Measurements from ENCODE around the gene HOXC6. TPM values are rescaled to one million over a fixed set of nuclear protein-coding genes. Genes with fewer than 3 reads are reported as not detected.

HOXC6 gene
- total RNA-seq, 1 experiment from 2014 or later, result 2.8 TPM

DNA sequence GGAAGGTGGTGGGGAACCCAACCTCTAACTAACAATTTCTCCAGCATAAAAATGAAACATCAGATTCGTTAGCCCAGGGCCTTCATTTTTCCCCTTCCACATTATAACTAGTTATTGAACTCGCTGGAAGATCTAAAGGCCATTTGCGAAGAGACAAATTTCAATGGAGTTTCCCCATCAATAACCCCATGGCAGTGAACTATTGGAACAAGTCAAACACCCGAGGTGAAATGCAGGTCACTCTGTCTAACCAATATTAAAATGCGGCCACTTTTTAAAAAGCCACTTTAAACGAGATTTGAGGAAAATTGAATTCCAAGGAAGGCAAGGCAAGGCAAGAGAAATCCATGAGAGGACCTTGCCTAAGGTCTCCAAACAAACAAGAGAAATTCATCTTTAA, 20.9 kb downstream of the HOXC6 start:
- intact Hi-C loops (cut with micrococcal nuclease), result no loop called here
- Histone ChIP-seq H3K4me2 (ENCODE audit: low read length) (no peak overlapping the region), H3K4me1 (ENCODE audit: insufficient read depth, low read length) (peaks cover 17% of the 10 kb centered on the region), H3K36me3 (ENCODE audit: low read depth, low read length) (no peaks in the 10 kb centered on the region), H3K9me3 (ENCODE audit: low read length) (no peaks in the 10 kb centered on the region), H3K27ac (ENCODE audit: low read length) (no peak overlapping the region), H3K27me3 (ENCODE audit: low read length) (peaks cover 8% of the 10 kb centered on the region; the same call in 1 of the 2 replicates), H3K9me2 (replicated peaks; ENCODE audit: low read length) (no peaks in the 10 kb centered on the region), H3F3A (ENCODE audit: low read length, unreplicated experiment) (no peaks in the 10 kb centered on the region), H3K4me3 (ENCODE audit: low read length) (no peak overlapping the region), H4K20me1 (ENCODE audit: low read length) (no peaks in the 10 kb centered on the region), H3K79me2 (ENCODE audit: low read length) (no peaks in the 10 kb centered on the region), H2AFZ (ENCODE audit: low read length) (no peak overlapping the region), H3K9ac (ENCODE audit: low read length) (no peak overlapping the region)
- ChIA-PET CTCF (no interaction called here), POLR2A (ENCODE audit: unreplicated experiment) (no interaction called here)
- DNase-seq (no peak), ATAC-seq (no peak)
- no peak for TF ChIP-seq EZH2 (IDR thresholded peaks at IDR 0.05; ENCODE audit: low read length, unreplicated experiment)
- TF ChIP-seq EZH2phosphoT487 (IDR thresholded peaks at IDR 0.05; ENCODE audit: borderline replicate concordance, low read length), result no peak
- TF ChIP-seq, protein P1, sequence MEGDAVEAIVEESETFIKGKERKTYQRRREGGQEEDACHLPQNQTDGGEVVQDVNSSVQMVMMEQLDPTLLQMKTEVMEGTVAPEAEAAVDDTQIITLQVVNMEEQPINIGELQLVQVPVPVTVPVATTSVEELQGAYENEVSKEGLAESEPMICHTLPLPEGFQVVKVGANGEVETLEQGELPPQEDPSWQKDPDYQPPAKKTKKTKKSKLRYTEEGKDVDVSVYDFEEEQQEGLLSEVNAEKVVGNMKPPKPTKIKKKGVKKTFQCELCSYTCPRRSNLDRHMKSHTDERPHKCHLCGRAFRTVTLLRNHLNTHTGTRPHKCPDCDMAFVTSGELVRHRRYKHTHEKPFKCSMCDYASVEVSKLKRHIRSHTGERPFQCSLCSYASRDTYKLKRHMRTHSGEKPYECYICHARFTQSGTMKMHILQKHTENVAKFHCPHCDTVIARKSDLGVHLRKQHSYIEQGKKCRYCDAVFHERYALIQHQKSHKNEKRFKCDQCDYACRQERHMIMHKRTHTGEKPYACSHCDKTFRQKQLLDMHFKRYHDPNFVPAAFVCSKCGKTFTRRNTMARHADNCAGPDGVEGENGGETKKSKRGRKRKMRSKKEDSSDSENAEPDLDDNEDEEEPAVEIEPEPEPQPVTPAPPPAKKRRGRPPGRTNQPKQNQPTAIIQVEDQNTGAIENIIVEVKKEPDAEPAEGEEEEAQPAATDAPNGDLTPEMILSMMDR (conservative IDR thresholded peaks at IDR 0.05; ENCODE audit: low read depth, low read length), result no peak
- no TSS peak for BruUV-seq (replicated peaks)

DNA sequence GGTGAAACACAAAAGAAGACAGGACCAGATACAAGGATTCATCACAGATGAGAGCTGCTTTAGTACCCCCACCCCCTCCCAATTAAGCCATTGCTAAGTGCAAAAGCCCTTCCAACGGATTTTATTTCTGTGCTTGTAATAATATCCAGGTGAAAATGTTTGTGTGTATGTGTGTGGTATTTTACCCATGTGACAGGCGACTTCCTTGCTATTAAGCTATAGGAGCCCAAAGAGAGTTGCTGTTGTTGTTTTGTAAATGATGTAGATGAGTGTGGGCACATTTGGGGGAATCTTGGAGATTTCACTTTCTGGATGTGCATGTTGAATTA, 22.2 kb downstream of the HOXC6 start:
- Histone ChIP-seq H3K79me2 (ENCODE audit: low read length) (no peaks in the 10 kb centered on the region), H4K20me1 (ENCODE audit: low read length) (no peaks in the 10 kb centered on the region), H3K27me3 (ENCODE audit: low read length) (peaks cover 8% of the 10 kb centered on the region; the same call in 1 of the 2 replicates), H3K9me2 (replicated peaks; ENCODE audit: low read length) (no peaks in the 10 kb centered on the region), H3F3A (ENCODE audit: low read length, unreplicated experiment) (no peaks in the 10 kb centered on the region), H3K4me2 (ENCODE audit: low read length) (no peak overlapping the region), H3K9ac (ENCODE audit: low read length) (no peak overlapping the region), H3K4me3 (ENCODE audit: low read length) (no peak overlapping the region), H3K27ac (ENCODE audit: low read length) (no peak overlapping the region), H3K9me3 (ENCODE audit: low read length) (no peaks in the 10 kb centered on the region), H3K4me1 (ENCODE audit: insufficient read depth, low read length) (peaks cover 17% of the 10 kb centered on the region), H3K36me3 (ENCODE audit: low read depth, low read length) (no peaks in the 10 kb centered on the region), H2AFZ (ENCODE audit: low read length) (no peak overlapping the region)
- CTCF ChIA-PET, result interaction anchor here (0.6 kb wide), 1 partner anchor 18 kb away, joined by 4 read pairs; no protein-coding TSS in a partner anchor
- no TSS peak for BruUV-seq (replicated peaks)
- intact Hi-C loops (cut with micrococcal nuclease), result no loop called here
- POLR2A ChIA-PET (ENCODE audit: unreplicated experiment), result interaction anchor here (0.6 to 0.7 kb wide), 3 partner anchors 253 to 925 kb away, joined by 4 to 15 read pairs (median 5); no protein-coding TSS in a partner anchor
- ATAC-seq (no peak), DNase-seq (no peak)
- TF ChIP-seq EZH2phosphoT487 (IDR thresholded peaks at IDR 0.05; ENCODE audit: borderline replicate concordance, low read length), result no peak
- TF ChIP-seq, protein P1 (conservative IDR thresholded peaks at IDR 0.05; ENCODE audit: low read depth, low read length), result no peak
- TF ChIP-seq EZH2 (IDR thresholded peaks at IDR 0.05; ENCODE audit: low read length, unreplicated experiment), result no peak

DNA sequence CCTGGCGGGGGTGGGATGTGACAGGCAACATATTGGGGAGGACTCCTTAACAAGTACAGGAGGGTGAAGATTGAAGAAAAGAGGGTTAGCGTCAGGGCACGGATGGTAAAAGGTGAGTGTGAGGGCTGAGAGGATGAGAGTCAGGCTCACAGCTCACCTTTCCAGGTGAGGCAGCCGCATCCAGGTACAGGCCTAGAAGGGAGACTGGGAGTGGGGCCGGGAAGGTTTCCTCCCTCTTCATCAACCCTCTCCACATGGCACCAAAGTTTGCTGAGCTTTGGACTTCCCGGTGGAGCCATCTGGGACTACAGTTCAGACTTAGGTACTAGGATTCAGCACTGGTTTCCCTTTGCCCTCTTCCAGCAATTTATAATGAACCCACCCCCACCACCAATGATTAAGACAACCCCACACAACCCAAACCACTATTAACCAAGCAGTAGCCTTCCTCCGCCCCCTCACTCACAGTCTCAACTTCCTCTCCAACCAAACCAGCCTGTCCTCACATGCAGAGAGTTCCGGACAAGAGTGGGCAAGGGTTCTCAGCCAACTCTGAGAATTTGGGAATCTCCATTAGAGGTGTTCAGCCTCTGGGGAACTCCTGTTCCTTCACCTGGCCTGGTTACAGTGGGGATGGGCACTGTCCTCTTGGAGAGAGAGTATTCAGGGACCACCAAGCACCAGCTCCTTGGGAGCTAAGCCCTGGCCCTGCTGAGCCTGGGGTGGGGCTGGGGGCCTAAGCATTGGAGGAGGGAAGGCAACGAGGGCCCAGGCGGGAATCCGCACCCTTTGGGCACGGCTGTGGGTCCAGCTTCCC, 23.0 kb downstream of the HOXC6 start:
- Histone ChIP-seq H3K36me3 (ENCODE audit: low read depth, low read length) (no peaks in the 10 kb centered on the region), H3K79me2 (ENCODE audit: low read length) (no peaks in the 10 kb centered on the region), H3K27ac (ENCODE audit: low read length) (no peak overlapping the region), H3F3A (ENCODE audit: low read length, unreplicated experiment) (no peaks in the 10 kb centered on the region), H4K20me1 (ENCODE audit: low read length) (no peaks in the 10 kb centered on the region), H3K27me3 (ENCODE audit: low read length) (peaks cover 8% of the 10 kb centered on the region; the same call in 1 of the 2 replicates), H3K9ac (ENCODE audit: low read length) (no peak overlapping the region), H3K9me2 (replicated peaks; ENCODE audit: low read length) (no peaks in the 10 kb centered on the region), H3K4me2 (ENCODE audit: low read length) (peak overlapping the region; percentile 82), H3K9me3 (ENCODE audit: low read length) (no peaks in the 10 kb centered on the region), H3K4me1 (ENCODE audit: insufficient read depth, low read length) (peaks cover 17% of the 10 kb centered on the region), H2AFZ (ENCODE audit: low read length) (peak overlapping the region; percentile 64; the same call in 1 of the 2 replicates), H3K4me3 (ENCODE audit: low read length) (peak overlapping the region; percentile 57; the same call in 1 of the 2 replicates)
- POLR2A ChIA-PET (ENCODE audit: unreplicated experiment), result interaction anchor here (0.6 to 0.7 kb wide), 2 partner anchors 253 to 924 kb away, joined by 4 to 15 read pairs; no protein-coding TSS in a partner anchor
- TF ChIP-seq EZH2 (IDR thresholded peaks at IDR 0.05; ENCODE audit: low read length, unreplicated experiment) (no peak), EZH2phosphoT487 (IDR thresholded peaks at IDR 0.05; ENCODE audit: borderline replicate concordance, low read length) (no peak)
- TF ChIP-seq, protein P1 (conservative IDR thresholded peaks at IDR 0.05; ENCODE audit: low read depth, low read length), result no peak
- intact Hi-C loops (cut with micrococcal nuclease), result no loop called here
- BruUV-seq (replicated peaks), result no TSS peak
- CTCF ChIA-PET, result interaction anchor here (0.6 kb wide), 1 partner anchor 19 kb away, joined by 4 read pairs; no protein-coding TSS in a partner anchor
- DNase-seq (no peak), ATAC-seq (no peak; the same call in 1 of the 2 replicates)

All from PC-3 (cell line).